Epithelial cell of proximal tubule (primary cell): ENCODE measurements around the gene CNIH2. TPM values are rescaled to one million over a fixed set of nuclear protein-coding genes. Genes with fewer than 3 reads are reported as not detected.

Experiments
- DNase-seq: peaks from one replicate; pipeline ENCODE4 v3.0.0-alpha.2; 2011; ENCODE audit warnings: low read depth
- H3K4me3 ChIP-seq: 2 replicates; pipeline ENCODE4 v1.5.1; 2011; ENCODE audit warnings: low read depth, mild to moderate bottlenecking, low read length
- CTCF ChIP-seq: conservative IDR thresholded peaks from 2 replicates; pipeline ENCODE4 v1.5.1; 2012; ENCODE audit warnings: low read depth, mild to moderate bottlenecking, low read length
- total RNA-seq: library from RNA; depleted of rRNA; stranded (reverse); fragments of >200 nt; gene quantifications from 2 replicates; pipeline ENCODE4 v1.2.3, GENCODE V29; 2015

CNIH2 gene
- total RNA-seq, 1 donor from 2014 or later: 0.58 TPM

- DNase-seq: peak; percentile 35
- H3K4me3 ChIP-seq: peak overlapping the region; percentile 61
- TF ChIP-seq CTCF: no peak
Measured at GRCh38 chr11:66311965-66312548, 34.1 kb downstream of the CNIH2 start.

GRCh38 chr11:66312549-66313320, 34.8 kb downstream of the CNIH2 start:
- DNase-seq: peak; percentile 67
- TF ChIP-seq CTCF: no peak
- peak overlapping the region; percentile 61 for H3K4me3 ChIP-seq

GRCh38 chr11:66313321-66314185, 35.6 kb downstream of the CNIH2 start:
- H3K4me3 ChIP-seq: peak overlapping the region; percentile 43
- peak; percentile 13 for TF ChIP-seq CTCF
- DNase-seq: no peak

- TF ChIP-seq CTCF: no peak
- no peak overlapping the region for H3K4me3 ChIP-seq
- DNase-seq: no peak
Measured at GRCh38 chr11:66314186-66314501, 36.2 kb downstream of the CNIH2 start.

- no peak for TF ChIP-seq CTCF
- no peak overlapping the region for H3K4me3 ChIP-seq
- no peak for DNase-seq
Measured at GRCh38 chr11:66314561-66315497, 36.9 kb downstream of the CNIH2 start.

GRCh38 chr11:66315498-66315885, 37.5 kb downstream of the CNIH2 start:
- DNase-seq: no peak
- TF ChIP-seq CTCF: no peak
- H3K4me3 ChIP-seq: no peak overlapping the region
